Caco-2 (cell line): ENCODE data around the gene SIPA1. TPM values are rescaled to one million over a fixed set of nuclear protein-coding genes. Genes with fewer than 3 reads are reported as not detected.

Source experiments
- BruUV-seq: library from RNA; stranded (reverse); fragments of 400-500 nt; replicated peaks from 2 replicates; lab custom pipeline; 2021; lab: Mats Ljungman, UMichigan
- CTCF ChIA-PET: fragments of 300-600 bp; sonication (Branson Sonifier 250); formaldehyde crosslinking; loops from one replicate; lab custom pipeline; 2022; ENCODE audit warnings: antibody characterized with exemption; lab: Charles Lee
- POLR2A ChIA-PET: fragments of 300-600 bp; sonication (Branson Sonifier 250); formaldehyde crosslinking; loops from one replicate; lab custom pipeline; 2022; ENCODE audit warnings: antibody characterized with exemption; lab: Charles Lee
- DNase-seq, 2 experiments: peaks; one replicate each; pipeline versions ENCODE4 v3.0.0 to v3.0.0-alpha.2; 2020 to 2022
- H3K27me3 ChIP-seq: replicated peaks from 2 replicates; pipeline ENCODE4 v1.6.0; 2011; ENCODE audit warnings: low read length; ENCODE audit not compliant: control insufficient read depth, insufficient read depth
- H3K36me3 ChIP-seq: 2 replicates; pipeline ENCODE4 v1.5.1; 2011; ENCODE audit warnings: low read length; ENCODE audit not compliant: control insufficient read depth, insufficient read depth
- H3K4me1 ChIP-seq: fragments of 250-450 bp; sonication (Bioruptor Pico); 2 replicates; pipeline ENCODE4 v1.5.1; 2020; ENCODE audit warnings: mild to moderate bottlenecking
- H3K4me3 ChIP-seq: 2 replicates; pipeline ENCODE4 v1.5.1; 2011; ENCODE audit warnings: low read depth, mild to moderate bottlenecking, control low read depth, low read length
- H3K9me3 ChIP-seq: fragments of 250-450 bp; sonication (Bioruptor Pico); 2 replicates; pipeline ENCODE4 v1.5.1; 2020; ENCODE audit warnings: mild to moderate bottlenecking, moderate library complexity
- H3K27ac Mint-ChIP-seq: one replicate; pipeline ENCODE4 v1.8.0; 2022; ENCODE audit warnings: mixed read lengths; ENCODE audit not compliant: unreplicated experiment
- H3K27me3 Mint-ChIP-seq: one replicate; pipeline ENCODE4 v1.8.0; 2022; ENCODE audit warnings: mixed read lengths; ENCODE audit not compliant: insufficient read depth, unreplicated experiment
- H3K36me3 Mint-ChIP-seq: one replicate; pipeline ENCODE4 v1.8.0; 2022; ENCODE audit warnings: mild to moderate bottlenecking, mixed read lengths; ENCODE audit not compliant: insufficient read depth, unreplicated experiment
- H3K4me1 Mint-ChIP-seq: one replicate; pipeline ENCODE4 v1.8.0; 2022; ENCODE audit warnings: low read depth, mixed read lengths; ENCODE audit not compliant: unreplicated experiment
- H3K4me3 Mint-ChIP-seq: one replicate; pipeline ENCODE4 v1.8.0; 2022; ENCODE audit warnings: mild to moderate bottlenecking, moderate library complexity, mixed read lengths; ENCODE audit not compliant: unreplicated experiment
- H3K9me3 Mint-ChIP-seq: one replicate; pipeline ENCODE4 v1.8.0; 2022; ENCODE audit warnings: mixed read lengths; ENCODE audit not compliant: unreplicated experiment
- CTCF ChIP-seq, 2 experiments: fragments of 200-600 bp in 1 of 2; IDR thresholded peaks; 1 replicate in 1 of 2; 2 replicates in 1 of 2; pipeline versions ENCODE4 v1.5.1 to v1.8.0; 2011 to 2022; ENCODE audit warnings: antibody characterized with exemption in 1 of 2, control low read depth in 1 of 2, inconsistent platforms in 1 of 2, low read depth in 1 of 2, low read length in 1 of 2, mild to moderate bottlenecking in 1 of 2, moderate library complexity in 1 of 2; ENCODE audit not compliant: insufficient read depth in 1 of 2, severe bottlenecking in 1 of 2, unreplicated experiment in 1 of 2
- intact Hi-C: fragments of 100-400 bp; cut with micrococcal nuclease; formaldehyde crosslinking; loops from one replicate; pipeline ENCODE4 v1.10.0; 2022; ENCODE audit not compliant: unreplicated experiment
- total RNA-seq: library from RNA; stranded (reverse); gene quantifications from 2 replicates; pipeline ENCODE4 v1.2.3, GENCODE V29; 2022

Gene SIPA1
- total RNA-seq, 1 experiment from 2014 or later: 30.5 TPM

- peak overlapping the region; percentile 67 for H3K4me3 Mint-ChIP-seq
- H3K9me3 ChIP-seq: no peaks in the 10 kb centered on the region
- peaks cover 15% of the 10 kb centered on the region for H3K4me1 ChIP-seq
- intact Hi-C loops: loop anchor here (1.0 kb wide), 3 partner anchors 8 to 189 kb away; partner anchors contain the start of gene PCNX3
- H3K27ac Mint-ChIP-seq: peak overlapping the region; percentile 43
- peaks cover 16% of the 10 kb centered on the region for H3K4me1 Mint-ChIP-seq
- H3K36me3 Mint-ChIP-seq: peaks cover 48% of the 10 kb centered on the region
- H3K9me3 Mint-ChIP-seq: no peaks in the 10 kb centered on the region
- CTCF ChIA-PET: interaction anchor here (0.5 to 1.9 kb wide), 12 partner anchors 13 to 463 kb away, joined by 3 to 22 read pairs (median 6); partner anchors contain the start of genes FAM89B, SCYL1 and ZNRD2
- POLR2A ChIA-PET: interaction anchor here (0.5 to 1.3 kb wide), 7 partner anchors 8 to 185 kb away, joined by 3 to 11 read pairs (median 5); partner anchors contain the start of genes KCNK7, NEAT1 and PCNX3
- DNase-seq: peak; percentile 98 to 99
- no peaks in the 10 kb centered on the region for H3K27me3 Mint-ChIP-seq
- no TSS peak for BruUV-seq
- peaks cover 15% of the 10 kb centered on the region for H3K36me3 ChIP-seq
- peak overlapping the region; percentile 47 for H3K4me3 ChIP-seq
- H3K27me3 ChIP-seq: no peaks in the 10 kb centered on the region
- TF ChIP-seq CTCF (IDR thresholded peaks at IDR 0.05; ENCODE audit: insufficient read depth in 1 of 2, low read depth in 1 of 2, low read length in 1 of 2, severe bottlenecking in 1 of 2, unreplicated experiment in 1 of 2): no peak
Observed at GRCh38 chr11:65606876-65607613, 30.9 kb upstream of the SIPA1 start.

GRCh38 chr11:65607614-65608426 lies 30.1 kb upstream of the SIPA1 start:
- H3K4me1 Mint-ChIP-seq: peaks cover 23% of the 10 kb centered on the region
- no peak for DNase-seq
- peak overlapping the region; percentile 43 for H3K27ac Mint-ChIP-seq
- intact Hi-C loops: loop anchor here (1.0 kb wide), 3 partner anchors 7 to 190 kb away; partner anchors contain the start of gene PCNX3
- peaks cover 22% of the 10 kb centered on the region for H3K4me1 ChIP-seq
- TF ChIP-seq CTCF (IDR thresholded peaks at IDR 0.05; ENCODE audit: insufficient read depth in 1 of 2, low read depth in 1 of 2, low read length in 1 of 2, severe bottlenecking in 1 of 2, unreplicated experiment in 1 of 2): no peak
- ChIA-PET POLR2A (interaction anchor here (0.6 to 1.3 kb wide), 4 partner anchors 7 to 185 kb away, joined by 3 to 11 read pairs (median 4); partner anchors contain the start of genes KCNK7 and PCNX3), CTCF (interaction anchor here (0.5 to 1.9 kb wide), 12 partner anchors 14 to 333 kb away, joined by 3 to 22 read pairs (median 4); partner anchors contain the start of genes FAM89B, SCYL1 and ZNRD2)
- H3K36me3 Mint-ChIP-seq: peaks cover 51% of the 10 kb centered on the region
- TSS peak; percentile 46 for BruUV-seq
- H3K36me3 ChIP-seq: peaks cover 17% of the 10 kb centered on the region
- no peaks in the 10 kb centered on the region for H3K9me3 Mint-ChIP-seq
- no peaks in the 10 kb centered on the region for H3K27me3 ChIP-seq
- no peaks in the 10 kb centered on the region for H3K9me3 ChIP-seq
- H3K27me3 Mint-ChIP-seq: no peaks in the 10 kb centered on the region
- H3K4me3 Mint-ChIP-seq: peak overlapping the region; percentile 67
- H3K4me3 ChIP-seq: peak overlapping the region; percentile 47

GRCh38 chr11:65609229-65609628 lies 28.7 kb upstream of the SIPA1 start:
- ChIA-PET POLR2A (no interaction called here), CTCF (interaction anchor here (1.3 kb wide), 1 partner anchor 15 kb away, joined by 4 read pairs; no protein-coding TSS in a partner anchor)
- H3K27ac Mint-ChIP-seq: no peak overlapping the region
- DNase-seq: no peak
- no peaks in the 10 kb centered on the region for H3K27me3 Mint-ChIP-seq
- intact Hi-C loops: no loop called here
- Histone ChIP-seq H3K4me1 (peaks cover 28% of the 10 kb centered on the region), H3K4me3 (no peak overlapping the region), H3K27me3 (no peaks in the 10 kb centered on the region), H3K9me3 (no peaks in the 10 kb centered on the region), H3K36me3 (peaks cover 17% of the 10 kb centered on the region)
- no peaks in the 10 kb centered on the region for H3K9me3 Mint-ChIP-seq
- TF ChIP-seq CTCF (IDR thresholded peaks at IDR 0.05; ENCODE audit: insufficient read depth in 1 of 2, low read depth in 1 of 2, low read length in 1 of 2, severe bottlenecking in 1 of 2, unreplicated experiment in 1 of 2): no peak
- no TSS peak for BruUV-seq
- H3K36me3 Mint-ChIP-seq: peaks cover 45% of the 10 kb centered on the region
- H3K4me1 Mint-ChIP-seq: peaks cover 23% of the 10 kb centered on the region
- no peak overlapping the region for H3K4me3 Mint-ChIP-seq
